NOMO-1 treated with DMSO at 0.1 percent for 48 hours (cell line): ENCODE measurements around the gene MANBA.

ENCODE experiments used
- DNase-seq: peaks from one replicate; lab custom pipeline; 2025; ENCODE audit not compliant: unreplicated experiment; lab: John Stamatoyannopoulos, UW

Gene MANBA

DNA sequence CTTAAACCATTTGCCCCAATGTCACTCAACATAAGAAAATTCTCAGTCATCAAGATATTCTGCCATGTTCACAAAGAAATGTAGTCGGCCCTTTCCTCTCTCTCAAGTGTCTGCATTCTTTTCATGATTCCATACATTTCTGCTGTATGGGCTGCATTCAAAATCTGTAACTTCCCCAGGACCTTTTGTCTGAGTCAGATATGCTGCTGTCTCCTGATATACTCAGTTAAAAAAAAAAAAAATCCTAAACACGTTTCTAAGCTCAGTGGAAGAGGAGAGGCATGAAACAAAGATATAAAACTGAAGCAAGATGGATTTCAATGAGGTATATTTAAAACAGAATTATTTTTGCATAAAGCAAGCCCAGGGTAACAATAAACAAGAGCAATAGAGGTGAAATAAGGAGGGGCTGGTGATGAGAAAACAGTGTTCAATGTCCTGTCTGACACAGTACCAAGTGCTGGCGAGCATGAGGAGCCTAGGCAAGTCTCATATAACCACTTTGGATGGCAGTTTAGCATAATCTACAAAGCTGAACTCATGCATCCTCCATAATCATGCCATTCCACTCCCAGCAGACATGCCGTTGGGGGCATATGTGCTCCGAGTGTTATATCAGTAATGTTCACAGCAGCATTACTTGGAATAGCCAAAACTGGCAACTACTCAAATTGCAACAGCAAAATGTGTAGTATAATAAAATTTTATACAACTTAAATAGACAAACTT lies 76.7 kb downstream of the MANBA start:
- no peak for DNase-seq

DNA sequence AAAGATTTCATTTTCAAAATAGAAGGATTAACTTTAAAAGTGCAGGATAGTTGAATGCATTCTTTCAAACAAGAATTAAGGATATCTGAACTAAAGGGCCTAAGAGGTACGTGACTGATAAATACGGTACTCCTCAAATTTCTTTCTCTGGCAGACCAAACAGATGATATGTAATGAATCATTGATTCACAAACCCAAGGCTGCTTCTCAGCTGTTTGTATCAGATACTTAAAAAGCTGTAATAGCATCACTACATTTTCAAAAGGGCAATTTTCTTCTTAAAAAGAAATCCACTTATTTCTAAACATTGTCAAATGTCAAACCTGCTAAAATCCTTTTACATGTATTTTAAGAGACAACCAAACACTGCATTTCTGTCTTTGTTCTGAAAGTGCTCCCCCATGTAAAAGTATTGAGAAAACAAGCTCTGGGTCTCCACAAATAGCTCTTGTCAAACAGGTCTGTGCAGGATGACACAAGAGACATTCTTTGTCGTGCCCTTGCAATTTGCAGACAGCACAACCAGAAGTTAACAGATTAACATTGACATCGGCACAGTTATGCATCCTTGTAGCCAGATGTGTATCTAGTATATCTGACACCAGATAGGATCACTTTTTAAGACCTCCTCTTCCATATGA lies 82.0 kb downstream of the MANBA start:
- DNase-seq = no peak

DNA sequence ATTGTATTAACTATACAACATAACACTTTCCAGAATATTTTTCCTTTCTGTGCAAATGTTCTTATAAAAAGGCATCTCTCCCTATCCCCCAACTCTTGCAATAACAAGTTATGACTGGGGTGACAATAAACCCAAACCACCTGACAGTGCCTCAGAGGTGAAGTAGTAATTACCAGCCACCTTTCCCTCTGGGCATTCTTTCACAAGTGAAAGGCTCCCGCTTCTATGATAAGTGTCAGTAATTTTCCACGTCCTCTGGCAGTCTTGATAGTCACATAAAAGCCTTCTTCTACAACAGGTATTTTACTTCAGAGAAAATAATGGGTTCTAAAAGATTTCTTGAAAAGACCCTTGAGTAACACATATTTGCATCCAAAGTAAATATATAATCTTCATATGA lies 82.7 kb downstream of the MANBA start:
- no peak for DNase-seq

DNA sequence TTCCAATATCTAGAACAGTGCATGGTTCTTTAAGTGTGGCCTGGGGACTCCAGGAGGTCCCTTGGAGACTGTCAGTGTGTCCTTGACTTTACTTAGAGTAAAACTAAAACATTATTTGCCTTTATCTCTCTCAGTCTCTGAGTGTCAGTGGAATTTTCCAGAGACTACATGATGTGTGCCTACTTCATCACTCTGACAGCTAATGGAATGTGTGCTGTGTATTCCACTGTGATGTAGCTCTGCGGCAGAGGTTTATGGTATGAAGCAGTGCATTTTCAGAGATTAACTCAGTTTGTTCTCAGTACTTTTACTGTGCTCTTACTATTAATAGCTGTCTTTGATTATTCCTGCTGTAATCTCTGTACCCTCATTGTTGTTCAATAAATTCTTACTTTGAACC lies 85.6 kb downstream of the MANBA start:
- DNase-seq = no peak

DNA sequence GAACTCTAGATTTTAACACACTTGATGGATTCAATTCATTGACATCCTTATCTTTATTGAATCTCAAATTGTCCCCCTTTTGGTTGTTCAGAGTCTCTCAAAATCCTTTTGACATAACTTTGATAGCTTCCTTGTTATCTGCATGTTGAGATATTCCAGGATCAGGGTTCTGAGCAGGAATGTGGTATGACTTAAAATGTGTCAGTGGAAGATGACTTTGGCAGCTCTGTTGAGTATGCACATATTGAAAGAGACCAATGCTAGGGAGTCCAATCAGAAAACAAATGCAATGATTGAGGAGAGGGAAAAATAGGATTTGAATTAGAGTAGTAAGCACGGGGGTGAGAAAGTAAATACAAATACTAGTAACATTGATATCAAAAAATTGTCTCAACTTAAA lies 93.8 kb downstream of the MANBA start:
- DNase-seq = no peak

DNA sequence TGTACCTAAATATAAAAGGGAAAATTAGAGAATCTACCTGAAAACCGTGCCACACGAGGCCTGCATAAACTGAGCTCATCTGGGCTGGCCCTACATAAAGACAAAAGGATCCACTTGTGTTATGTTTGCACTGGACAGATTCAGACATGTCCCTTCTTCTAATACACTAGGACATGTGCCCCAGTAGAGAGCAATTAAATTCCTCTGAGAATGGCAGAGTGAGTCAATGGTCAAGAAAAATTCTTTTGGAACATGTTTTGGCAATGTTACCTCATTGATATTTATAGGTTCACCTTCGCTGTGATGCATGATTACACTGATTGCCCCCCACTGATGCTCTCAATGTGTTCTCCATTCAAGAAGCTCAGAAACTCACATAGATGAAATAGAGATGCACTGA lies 95.2 kb downstream of the MANBA start:
- DNase-seq = no peak

DNA sequence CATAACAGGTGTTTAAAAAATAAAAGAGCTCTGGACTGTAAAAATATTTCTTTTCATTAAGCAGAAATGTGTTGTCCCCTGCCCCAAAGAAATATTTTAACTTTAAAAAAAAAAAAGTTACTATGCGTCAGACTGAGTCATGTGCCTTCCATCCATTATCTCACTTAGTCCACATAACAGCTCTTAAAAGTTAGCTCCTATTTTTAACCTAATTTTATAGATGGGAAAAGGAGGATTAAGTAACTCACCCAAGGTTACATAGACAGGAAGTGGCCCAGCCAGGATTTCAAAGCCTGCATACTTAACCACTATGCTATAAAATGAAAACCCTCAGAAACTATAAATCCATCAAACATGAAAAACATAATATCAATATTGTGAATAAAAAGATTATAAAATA lies 97.7 kb downstream of the MANBA start:
- peak; percentile 64 for DNase-seq

DNA sequence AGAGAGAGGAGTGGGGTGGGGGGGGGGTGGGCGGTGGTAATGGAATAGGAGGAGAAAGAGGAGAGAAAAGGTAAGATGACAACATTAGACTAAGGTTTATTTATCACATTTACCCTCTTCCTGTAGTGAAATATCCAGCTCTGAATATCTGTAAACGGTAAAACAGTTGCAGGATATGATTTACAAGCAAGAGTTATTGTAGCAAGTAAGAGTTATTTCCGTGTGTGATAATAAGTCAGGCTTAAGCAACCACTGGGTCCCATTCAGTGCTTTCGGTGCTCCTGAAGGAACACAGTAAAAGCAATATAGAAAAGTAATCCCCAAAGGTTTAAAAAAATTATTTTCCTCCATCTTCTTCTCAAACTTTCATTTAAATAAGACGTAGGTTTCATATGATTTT lies 103.6 kb downstream of the MANBA start:
- peak; percentile 15 for DNase-seq

DNA sequence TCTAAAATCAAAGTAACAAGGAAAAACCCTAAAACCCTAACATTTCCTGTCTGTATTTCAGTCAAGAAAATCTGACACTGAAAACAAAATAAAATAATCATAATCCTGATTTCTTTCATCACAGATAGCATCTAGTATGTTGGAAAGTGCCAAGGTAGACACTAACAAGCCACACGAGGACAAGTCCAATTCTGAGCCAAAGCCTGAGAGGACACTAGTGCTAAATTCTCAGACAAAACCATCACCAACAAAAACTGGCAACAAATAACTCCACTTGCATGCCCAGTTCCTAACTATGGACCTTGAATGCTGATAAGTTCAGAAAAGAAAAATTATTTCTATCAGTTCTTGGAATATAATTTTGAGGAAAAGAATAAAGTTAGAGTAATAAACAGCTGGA lies 113.7 kb downstream of the MANBA start:
- DNase-seq = no peak

DNA sequence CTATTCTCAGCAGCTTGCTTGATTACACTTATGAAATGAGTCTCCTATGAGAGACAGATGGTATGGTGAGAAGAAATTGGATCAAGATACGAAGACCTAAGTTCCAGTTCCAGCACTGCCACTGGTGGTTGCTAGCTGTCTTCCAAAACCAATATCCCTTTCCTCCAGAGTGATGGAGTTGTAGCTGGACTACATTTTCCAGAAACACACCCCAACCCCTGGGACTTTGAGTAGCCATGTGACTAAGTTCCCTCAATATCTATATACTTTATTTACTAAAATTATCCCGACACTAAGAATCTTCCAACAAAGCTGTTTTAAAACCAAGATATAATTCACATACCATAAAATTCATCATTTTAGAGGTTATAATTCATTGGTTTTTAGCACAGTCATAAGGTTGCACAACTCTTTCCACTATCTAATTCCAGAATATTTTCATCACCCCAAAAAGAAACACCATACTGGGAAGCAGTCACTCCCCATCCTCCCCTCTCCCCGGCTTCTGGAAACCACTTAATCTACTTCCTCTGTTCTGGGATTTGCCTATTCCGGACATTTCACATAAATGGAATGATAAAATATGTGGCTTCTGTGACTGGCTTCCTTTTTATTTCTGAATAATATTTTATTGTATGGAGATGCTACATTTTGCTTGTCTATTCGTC lies 118.0 kb downstream of the MANBA start:
- no peak for DNase-seq

DNA sequence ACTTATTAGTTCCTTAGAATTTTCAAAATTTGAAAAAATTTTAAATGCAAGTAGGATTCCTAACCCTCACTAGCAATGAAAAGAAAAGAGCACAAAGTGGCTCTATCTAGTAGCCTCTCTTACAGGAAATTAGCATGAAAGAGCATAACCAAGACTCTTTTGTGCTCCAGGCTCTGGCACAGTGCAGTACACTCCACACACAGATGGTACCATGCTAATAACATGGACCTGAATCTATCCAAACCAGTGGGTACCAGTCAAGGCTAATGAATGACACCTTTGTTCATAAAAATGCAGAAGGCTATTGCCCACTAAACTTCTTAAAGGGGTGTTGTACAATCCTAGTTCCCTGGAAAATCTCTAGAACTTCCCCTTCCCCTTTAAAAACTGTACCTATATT lies 119.0 kb downstream of the MANBA start:
- no peak for DNase-seq

DNA sequence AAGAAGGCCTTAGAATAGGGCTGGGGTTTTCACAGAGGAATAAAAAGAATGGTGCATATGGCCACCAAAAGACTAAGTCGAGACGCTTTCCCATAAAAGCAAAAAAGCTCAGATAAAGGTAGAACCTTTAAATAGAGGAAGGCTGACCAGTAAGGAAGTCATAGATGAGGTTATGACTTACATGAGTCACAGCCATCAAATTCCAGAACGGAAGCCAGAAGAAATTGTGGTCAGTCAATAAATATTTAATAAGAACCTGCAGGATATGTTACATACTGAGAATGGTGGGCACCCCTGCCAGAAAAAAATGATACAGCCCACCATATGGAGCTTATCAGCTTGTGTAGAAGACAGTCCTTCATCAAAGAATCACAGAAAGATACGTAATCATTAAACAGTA lies 120.1 kb downstream of the MANBA start:
- no peak for DNase-seq

DNA sequence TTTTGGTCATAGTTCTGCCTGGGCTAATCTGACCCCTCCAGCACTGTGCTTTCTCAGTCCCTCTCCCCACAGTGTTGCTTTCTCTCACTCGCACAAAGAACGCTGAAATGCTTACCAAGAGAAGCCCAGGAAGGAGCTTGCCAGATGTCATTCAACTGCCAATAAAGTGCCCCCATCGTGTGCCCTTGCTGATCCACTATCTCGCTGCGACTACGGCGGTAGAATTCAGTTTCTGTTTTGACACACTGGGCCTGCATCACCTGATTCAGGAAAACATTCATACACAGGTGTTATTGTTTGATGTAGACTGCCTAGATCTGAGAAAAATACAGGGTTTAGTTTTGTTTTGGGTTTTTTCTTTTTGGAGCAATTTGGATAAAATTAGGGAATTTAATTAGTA lies 121.2 kb downstream of the MANBA start:
- DNase-seq = no peak

DNA sequence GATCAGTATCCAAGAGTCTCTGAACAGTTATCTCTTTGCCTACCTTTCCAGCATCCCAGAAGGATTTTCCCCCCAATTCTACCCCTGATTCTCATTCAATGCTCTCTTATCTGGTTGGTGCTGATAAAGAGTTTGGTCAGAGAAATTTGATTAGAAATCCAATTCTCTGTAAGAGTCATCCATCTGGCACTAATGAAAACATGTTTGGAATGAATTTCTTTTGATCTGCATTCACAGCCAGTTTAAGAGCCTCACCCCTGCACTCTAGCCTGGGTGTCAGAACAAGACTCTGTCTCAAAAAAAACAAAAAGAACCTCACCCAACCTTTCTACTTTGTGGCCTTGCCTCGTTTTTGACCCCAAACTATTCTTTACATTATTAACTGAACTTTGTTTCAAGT lies 122.1 kb downstream of the MANBA start:
- no peak for DNase-seq

DNA sequence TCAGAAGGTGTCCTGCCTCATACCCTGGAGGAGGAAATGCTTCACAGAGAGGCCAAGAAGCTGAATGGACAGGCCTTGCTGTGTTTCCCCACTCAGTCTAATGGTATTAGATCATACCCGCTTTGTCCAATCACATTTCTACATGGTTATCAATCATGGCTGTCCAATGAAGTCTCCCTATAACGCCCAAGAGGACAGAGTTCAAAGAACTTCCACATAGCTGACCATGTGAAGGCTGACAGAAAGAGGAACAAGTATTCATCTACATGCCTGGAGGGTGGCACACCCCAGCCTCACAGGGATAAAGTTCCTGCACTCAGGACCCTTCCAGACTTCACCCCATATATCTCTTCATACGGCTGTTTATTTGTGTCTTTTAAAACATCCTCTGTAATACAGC lies 123.4 kb downstream of the MANBA start:
- DNase-seq = no peak

DNA sequence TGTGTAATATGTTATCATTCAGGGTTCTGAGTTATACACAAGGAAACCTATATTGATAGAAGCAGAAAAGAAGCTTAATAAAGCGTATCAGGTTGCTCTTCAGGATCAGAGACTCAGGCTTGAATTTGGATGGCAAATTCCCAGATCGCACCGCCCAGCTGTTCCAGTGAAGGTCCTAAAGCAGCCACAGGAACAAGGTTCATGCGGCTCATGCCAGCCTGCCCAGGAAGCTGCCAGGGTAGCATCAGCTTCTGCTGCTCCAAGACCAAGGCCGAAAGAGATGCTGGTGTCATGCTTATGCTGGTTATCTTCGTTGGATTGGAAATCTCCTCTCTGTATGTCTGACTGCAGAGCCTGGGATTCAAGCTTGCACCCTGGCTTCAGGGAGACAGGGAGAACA lies 127.7 kb downstream of the MANBA start:
- DNase-seq = no peak

DNA sequence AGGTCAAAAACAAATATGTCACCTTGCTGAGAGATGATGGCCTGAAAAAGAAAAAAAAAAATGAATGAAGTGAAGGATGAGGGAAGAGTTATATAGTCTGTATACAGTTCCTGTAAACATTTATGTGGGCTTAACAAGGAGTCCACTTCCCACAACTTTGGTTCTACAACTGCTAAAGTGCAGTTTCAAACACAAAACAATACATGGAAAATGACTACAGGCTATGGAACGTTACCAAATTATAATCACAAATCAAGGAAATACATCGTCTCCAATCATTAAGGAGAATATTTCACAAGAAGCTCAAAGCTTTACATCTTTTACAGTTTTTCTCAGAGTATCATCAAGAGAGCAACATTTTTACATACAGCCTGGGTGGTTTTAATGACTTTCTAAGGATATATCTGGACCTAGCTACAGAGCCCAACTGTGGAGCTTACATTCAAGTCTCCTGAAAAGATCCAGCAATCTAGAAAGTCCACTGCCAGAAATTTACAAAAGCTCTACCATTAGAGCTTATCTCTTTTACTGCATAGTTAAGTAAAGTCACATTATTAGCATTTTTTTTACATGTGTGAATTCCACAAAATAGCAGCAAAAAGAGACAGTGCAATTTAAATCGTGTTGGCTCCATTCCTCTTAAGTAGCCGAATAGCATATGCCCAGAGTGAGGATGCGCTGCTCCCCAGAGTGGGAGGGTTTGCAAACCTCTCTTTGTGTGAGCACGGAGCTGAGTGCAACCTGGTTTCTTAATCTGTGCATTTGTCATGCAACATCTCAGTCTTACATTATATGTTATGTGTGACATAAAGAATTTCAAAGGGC lies 128.3 kb downstream of the MANBA start:
- DNase-seq = no peak

DNA sequence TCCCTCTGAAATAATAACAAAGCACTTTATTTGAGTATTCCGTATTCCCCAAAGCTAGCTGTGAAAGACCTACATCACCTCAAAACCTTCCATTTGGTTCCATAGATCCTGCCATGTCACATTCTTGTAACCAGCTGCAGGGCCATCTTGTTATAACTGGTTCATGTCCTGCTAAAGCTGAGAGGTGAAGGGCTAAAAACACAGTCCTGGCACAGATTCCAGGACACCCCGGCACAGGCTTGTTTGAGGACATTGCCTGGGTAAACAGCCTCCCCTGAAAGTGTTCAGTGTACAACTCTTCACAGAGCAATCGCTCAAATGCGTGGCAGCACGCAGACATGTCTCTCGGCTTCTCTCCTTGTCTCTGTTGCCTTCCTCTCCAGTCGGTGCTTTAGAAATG lies 129.2 kb downstream of the MANBA start:
- DNase-seq = no peak

DNA sequence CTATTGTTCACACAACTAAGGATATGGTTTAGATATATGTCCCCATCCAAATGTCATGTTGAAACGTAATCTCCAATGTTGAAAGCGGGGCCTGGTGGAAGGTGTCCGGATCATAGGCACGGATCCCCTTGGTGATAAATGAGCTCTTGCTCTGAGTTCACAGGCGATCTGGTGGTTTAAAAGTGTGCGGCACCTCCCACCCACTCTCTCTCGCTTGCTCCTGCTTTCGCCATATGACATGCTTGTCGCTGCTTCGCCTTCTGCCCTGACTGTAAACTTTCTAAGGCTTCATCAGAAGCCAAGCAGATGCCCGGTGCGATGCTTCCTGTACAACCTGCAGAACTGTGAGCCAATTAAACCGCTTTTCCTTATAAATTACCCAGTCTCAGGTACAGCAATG lies 131.1 kb downstream of the MANBA start:
- DNase-seq = no peak

DNA sequence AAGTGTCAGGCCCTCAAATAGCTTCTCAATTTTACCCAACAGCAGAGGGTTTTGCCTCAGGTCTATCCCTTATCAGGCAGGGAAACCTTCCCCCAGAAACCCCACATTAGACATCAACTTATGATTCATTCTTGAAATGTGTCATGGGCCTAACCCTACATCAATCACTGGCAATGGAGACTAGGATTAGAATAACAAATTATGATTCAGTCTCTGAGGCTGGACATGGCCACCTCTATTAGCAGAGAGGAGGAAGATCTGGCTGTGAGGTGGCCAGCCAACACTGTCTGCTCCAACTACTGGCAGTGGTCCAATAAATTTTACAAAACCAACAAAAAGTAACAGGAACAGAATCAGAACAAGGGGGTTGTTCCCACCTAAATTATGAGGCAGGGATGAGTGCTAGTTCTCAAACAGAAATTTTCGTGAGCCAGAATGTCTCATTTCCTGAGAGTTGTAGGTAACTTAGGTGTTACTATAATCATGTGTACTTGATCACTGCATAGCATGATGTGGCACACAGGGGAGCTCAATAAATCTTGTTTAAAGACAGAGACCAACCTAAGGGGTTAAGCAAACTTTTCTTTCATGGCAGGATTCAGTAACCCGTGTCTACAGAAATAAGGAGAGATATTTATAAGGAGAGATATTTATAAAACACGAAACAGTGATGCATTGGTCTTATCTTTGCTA lies 132.8 kb downstream of the MANBA start:
- no peak for DNase-seq
